Endothelial cell of umbilical vein (primary cell): ENCODE measurements around the gene PAXX. TPM values are rescaled to one million over a fixed set of nuclear protein-coding genes. Genes with fewer than 3 reads are reported as not detected.

ENCODE experiments used
- BruUV-seq: library from RNA; stranded (reverse); fragments of 400-500 nt; replicated peaks from 2 replicates; lab custom pipeline; 2021; lab: Mats Ljungman, UMichigan
- CTCF ChIA-PET: fragments of 300-600, 350-600 bp; sonication (Branson Sonifier 250); formaldehyde crosslinking; loops from one replicate; lab custom pipeline; 2021; ENCODE audit warnings: antibody characterized with exemption, inconsistent platforms; lab: Charles Lee
- POLR2A ChIA-PET: fragments of 300-600, 350-600 bp; sonication (Branson Sonifier 250); formaldehyde crosslinking; loops from one replicate; lab custom pipeline; 2021; ENCODE audit warnings: antibody characterized with exemption, inconsistent platforms; lab: Charles Lee
- DNase-seq: peaks from one replicate; pipeline ENCODE4 v3.0.0-alpha.2; 2011; ENCODE audit warnings: low read depth, low spot score
- FAIRE-seq: peaks from 2 replicates; lab custom pipeline; 2011; peaks lifted over from hg19 to GRCh38; lab: Jason Lieb, UNC
- H2AFZ ChIP-seq: 2 replicates; pipeline ENCODE4 v1.6.0; 2012; ENCODE audit warnings: low read depth, low read length, control low read depth, inconsistent platforms
- H3K27ac ChIP-seq: 2 replicates; pipeline ENCODE4 v1.5.1; 2011; ENCODE audit warnings: low read depth, mild to moderate bottlenecking, control low read depth, low read length, moderate library complexity; ENCODE audit not compliant: insufficient read depth
- H3K27me3 ChIP-seq, 2 experiments: 2 replicates each; pipeline versions ENCODE4 v1.6.0 to v1.6.1; 2011; ENCODE audit warnings: low read length in 2 of 2, mixed read lengths in 1 of 2; ENCODE audit not compliant: control insufficient read depth in 2 of 2, insufficient read depth in 2 of 2
- H3K36me3 ChIP-seq, 2 experiments: 2 replicates in 1 of 2; 3 replicates in 1 of 2; pipeline ENCODE4 v1.5.1; 2011; ENCODE audit warnings: low read length in 2 of 2, mild to moderate bottlenecking in 1 of 2, moderate library complexity in 1 of 2; ENCODE audit not compliant: control insufficient read depth in 2 of 2, insufficient read depth in 2 of 2; ENCODE audit errors: extremely low read depth in 1 of 2
- H3K4me1 ChIP-seq: 3 replicates; pipeline ENCODE4 v1.5.1; 2011; ENCODE audit warnings: mild to moderate bottlenecking, low read length; ENCODE audit not compliant: control insufficient read depth, insufficient read depth; ENCODE audit errors: extremely low read depth
- H3K4me2 ChIP-seq: 2 replicates; pipeline ENCODE4 v1.6.1; 2011; ENCODE audit warnings: low read length, control low read depth, mixed read lengths; ENCODE audit not compliant: insufficient read depth
- H3K4me3 ChIP-seq, 3 experiments: fragments of 200-600 bp in 1 of 3; sonication (generic), shearing (Covaris generic) in 1 of 3; replicated peaks in 1 of 3; 2 replicates each; pipeline ENCODE4 v1.5.1; 2011 to 2016; ENCODE audit warnings: control low read depth in 3 of 3, low read length in 3 of 3, mild to moderate bottlenecking in 2 of 3, inconsistent platforms in 1 of 3, low read depth in 1 of 3, moderate library complexity in 1 of 3; ENCODE audit not compliant: insufficient read depth in 1 of 3
- H3K79me2 ChIP-seq: 2 replicates; pipeline ENCODE4 v1.6.0; 2012; ENCODE audit warnings: low read length, inconsistent platforms; ENCODE audit not compliant: control insufficient read depth, insufficient read depth
- H3K9ac ChIP-seq: replicated peaks from 2 replicates; pipeline ENCODE3; 2011; ENCODE audit warnings: low read length, control low read depth; ENCODE audit not compliant: insufficient read depth; ENCODE audit errors: extremely low read depth
- H3K9me1 ChIP-seq: replicated peaks from 3 replicates; pipeline ENCODE4 v1.6.0; 2011; ENCODE audit warnings: mild to moderate bottlenecking, low read length; ENCODE audit not compliant: control insufficient read depth, insufficient read depth; ENCODE audit errors: extremely low read depth
- H3K9me3 ChIP-seq: replicated peaks from 2 replicates; pipeline ENCODE4 v1.5.1; 2012; ENCODE audit warnings: low read length, inconsistent platforms; ENCODE audit not compliant: control insufficient read depth, insufficient read depth
- H4K20me1 ChIP-seq: replicated peaks from 2 replicates; pipeline ENCODE3; 2011; ENCODE audit warnings: mild to moderate bottlenecking, low read length; ENCODE audit not compliant: control insufficient read depth, insufficient read depth; ENCODE audit errors: extremely low read depth
- EZH2 ChIP-seq: IDR thresholded peaks from 2 replicates; pipeline ENCODE4 v1.6.1; 2012; ENCODE audit warnings: borderline replicate concordance, low read depth, mild to moderate bottlenecking, moderate library complexity, low read length, inconsistent platforms; ENCODE audit not compliant: severe bottlenecking
- FOS ChIP-seq: IDR thresholded peaks from 2 replicates; pipeline ENCODE4 v1.6.1; 2011; ENCODE audit warnings: mild to moderate bottlenecking, low read length, moderate library complexity, borderline replicate concordance; ENCODE audit not compliant: insufficient read depth
- GATA2 ChIP-seq: IDR thresholded peaks from 2 replicates; pipeline ENCODE4 v1.7.0; 2011; ENCODE audit warnings: low read depth, mild to moderate bottlenecking, moderate library complexity, mixed read lengths, low read length; ENCODE audit not compliant: insufficient read length, insufficient read depth
- JUN ChIP-seq: IDR thresholded peaks from 2 replicates; pipeline ENCODE4 v1.6.1; 2011; ENCODE audit warnings: borderline replicate concordance, low read depth; ENCODE audit not compliant: insufficient read length, insufficient read depth
- MYC ChIP-seq: IDR thresholded peaks from one replicate; pipeline ENCODE4 v1.6.1; 2011; ENCODE audit warnings: mild to moderate bottlenecking, low read depth, low read length
- POLR2A ChIP-seq: IDR thresholded peaks from 2 replicates; pipeline ENCODE4 v1.6.1; 2012; ENCODE audit warnings: low read depth, mild to moderate bottlenecking, control low read depth, low read length
- POLR2AphosphoS5 ChIP-seq: IDR thresholded peaks from 2 replicates; pipeline ENCODE4 v1.6.1; 2012; ENCODE audit warnings: low read depth, mild to moderate bottlenecking, control low read depth, low read length, moderate library complexity; ENCODE audit not compliant: insufficient read depth
- dilution Hi-C: fragments of 300-500 bp; cut with MboI; formaldehyde crosslinking; loops from one replicate; pipeline ENCODE4 v1.15.0; 2019; ENCODE audit warnings: low sequenced_read_pairs; ENCODE audit not compliant: extremely low pct_ligation_motif_present
- intact Hi-C: fragments of 100-400 bp; cut with micrococcal nuclease; formaldehyde crosslinking; loops from one replicate; pipeline ENCODE4 v1.10.0; 2022
- polyA plus RNA-seq, 4 experiments: library from polyadenylated mRNA; depleted of rRNA in 3 of 4; stranded (reverse) in 3 of 4; unstranded in 1 of 4; fragments of >200 nt; gene quantifications; 2 replicates each; pipeline versions ENCODE4 v1.2.1 to v1.2.3, GENCODE V29; 2011 to 2012; ENCODE audit warnings: missing spikeins in 1 of 4
- total RNA-seq: library from RNA; stranded (reverse); gene quantifications from 2 replicates; pipeline ENCODE4 v1.2.3, GENCODE V29; 2021
- TF ChIP-seq, protein P1 (sequence below), 2 donors: IDR thresholded peaks; 1 replicate in 1 of 2; 2 replicates in 1 of 2; pipeline ENCODE4 v1.5.1; 2011; ENCODE audit warnings: low read length in 2 of 2, mild to moderate bottlenecking in 2 of 2, moderate library complexity in 2 of 2, control low read depth in 1 of 2, inconsistent platforms in 1 of 2, low read depth in 1 of 2; ENCODE audit not compliant: insufficient read depth in 1 of 2; ENCODE audit errors: extremely low read depth in 1 of 2
- TF ChIP-seq, protein P2 (sequence below): IDR thresholded peaks from 2 replicates; pipeline ENCODE4 v1.6.1; 2011; ENCODE audit not compliant: insufficient read depth, insufficient read length

Gene PAXX
- total and polyA plus RNA-seq, 2 donors (not counting 3 experiments of a cell fraction or from before 2014, with no cell fraction given), result 34.0 to 35.0 TPM

DNA sequence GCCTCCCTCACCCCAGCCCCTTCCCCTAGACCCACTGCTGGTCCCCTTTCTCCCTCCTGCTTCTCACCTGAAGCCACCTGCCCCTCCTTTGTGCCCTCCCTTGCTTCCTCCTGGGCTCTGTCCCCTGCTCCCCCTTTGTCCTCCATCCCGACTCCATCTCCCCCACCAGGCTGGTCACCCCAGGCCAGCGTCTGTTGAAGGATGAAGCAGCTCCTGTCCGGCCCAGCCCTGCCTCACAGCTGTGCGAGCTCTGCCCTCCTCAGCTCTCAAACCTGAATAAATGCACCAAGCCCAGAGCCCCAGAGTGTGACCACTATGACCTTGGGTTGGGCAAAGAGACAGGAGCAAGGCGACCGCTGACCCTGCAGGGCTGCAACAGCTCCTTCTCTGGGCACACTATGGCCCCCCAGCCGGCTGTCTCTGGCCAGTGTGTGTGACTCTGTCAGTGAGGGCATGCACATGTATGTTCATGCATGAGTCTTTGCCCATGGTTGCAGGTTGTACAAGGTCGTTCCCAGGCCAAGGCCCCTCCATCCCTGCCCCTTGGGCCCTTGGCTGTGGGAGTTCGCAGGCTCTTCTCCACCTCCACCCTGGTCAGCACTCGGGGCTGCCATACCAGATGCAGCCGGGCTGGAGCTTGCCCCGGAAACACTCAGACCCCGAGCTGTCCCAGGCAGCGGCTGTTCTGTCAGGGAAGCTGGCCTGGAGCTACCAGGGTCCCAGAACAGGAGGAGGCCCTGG is 36.9 kb upstream of the PAXX start:
- Histone ChIP-seq H2AFZ (no peak overlapping the region), H3K4me1 (peaks cover 1% of the 10 kb centered on the region), H3K4me2 (no peak overlapping the region), H3K9me3 (no peaks in the 10 kb centered on the region), H4K20me1 (no peaks in the 10 kb centered on the region), H3K27me3 (no peaks in the 10 kb centered on the region), H3K4me3 (no peak overlapping the region), H3K27ac (no peak overlapping the region), H3K79me2 (no peaks in the 10 kb centered on the region), H3K9ac (no peak overlapping the region), H3K36me3 (no peaks in the 10 kb centered on the region), H3K9me1 (no peaks in the 10 kb centered on the region)
- intact Hi-C loops, result no loop called here
- TF ChIP-seq, protein P1, sequence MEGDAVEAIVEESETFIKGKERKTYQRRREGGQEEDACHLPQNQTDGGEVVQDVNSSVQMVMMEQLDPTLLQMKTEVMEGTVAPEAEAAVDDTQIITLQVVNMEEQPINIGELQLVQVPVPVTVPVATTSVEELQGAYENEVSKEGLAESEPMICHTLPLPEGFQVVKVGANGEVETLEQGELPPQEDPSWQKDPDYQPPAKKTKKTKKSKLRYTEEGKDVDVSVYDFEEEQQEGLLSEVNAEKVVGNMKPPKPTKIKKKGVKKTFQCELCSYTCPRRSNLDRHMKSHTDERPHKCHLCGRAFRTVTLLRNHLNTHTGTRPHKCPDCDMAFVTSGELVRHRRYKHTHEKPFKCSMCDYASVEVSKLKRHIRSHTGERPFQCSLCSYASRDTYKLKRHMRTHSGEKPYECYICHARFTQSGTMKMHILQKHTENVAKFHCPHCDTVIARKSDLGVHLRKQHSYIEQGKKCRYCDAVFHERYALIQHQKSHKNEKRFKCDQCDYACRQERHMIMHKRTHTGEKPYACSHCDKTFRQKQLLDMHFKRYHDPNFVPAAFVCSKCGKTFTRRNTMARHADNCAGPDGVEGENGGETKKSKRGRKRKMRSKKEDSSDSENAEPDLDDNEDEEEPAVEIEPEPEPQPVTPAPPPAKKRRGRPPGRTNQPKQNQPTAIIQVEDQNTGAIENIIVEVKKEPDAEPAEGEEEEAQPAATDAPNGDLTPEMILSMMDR (IDR thresholded peaks at IDR 0.05; ENCODE audit: extremely low read depth in 1 of 2, insufficient read depth in 1 of 2, low read depth in 1 of 2, low read length in 2 of 2), result no peak
- TF ChIP-seq JUN, result no peak
- TF ChIP-seq EZH2, result no peak
- no peak for TF ChIP-seq GATA2
- no peak for TF ChIP-seq MYC
- TF ChIP-seq, protein P2, sequence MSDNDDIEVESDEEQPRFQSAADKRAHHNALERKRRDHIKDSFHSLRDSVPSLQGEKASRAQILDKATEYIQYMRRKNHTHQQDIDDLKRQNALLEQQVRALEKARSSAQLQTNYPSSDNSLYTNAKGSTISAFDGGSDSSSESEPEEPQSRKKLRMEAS, result no peak
- TF ChIP-seq POLR2A, result no peak
- TF ChIP-seq POLR2AphosphoS5, result no peak
- no peak for TF ChIP-seq FOS
- BruUV-seq, result no TSS peak
- FAIRE-seq (no peak), DNase-seq (no peak)
- POLR2A ChIA-PET, result no interaction called here
- CTCF ChIA-PET, result interaction anchor here (1.1 kb wide), 1 partner anchor 42 kb away, joined by 3 read pairs; no protein-coding TSS in a partner anchor
- dilution Hi-C loops, result no loop called here
